ENCODE measurements around the gene MAP4K3.

The MAP4K3 gene

DNA sequence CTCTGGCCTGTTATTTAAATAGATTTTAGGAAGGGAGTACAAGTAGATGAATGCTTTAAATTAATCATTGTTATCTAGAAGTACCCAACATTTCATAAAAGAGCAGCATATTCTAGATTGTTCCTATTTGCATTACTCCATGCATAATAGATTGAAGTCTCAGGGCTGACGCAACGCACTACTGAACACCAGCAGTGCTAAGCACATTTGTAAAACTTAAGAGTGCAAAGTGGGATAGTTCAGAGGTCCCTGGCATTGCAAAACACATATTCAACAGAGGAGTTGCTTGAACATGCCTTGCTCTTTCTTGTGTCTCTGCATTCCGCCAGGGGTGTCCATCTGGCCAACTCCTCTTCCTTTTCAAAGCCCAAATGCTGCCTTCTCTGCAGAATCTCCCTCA is 215.6 kb downstream of the MAP4K3 start:
- TF ChIP-seq, protein P1, sequence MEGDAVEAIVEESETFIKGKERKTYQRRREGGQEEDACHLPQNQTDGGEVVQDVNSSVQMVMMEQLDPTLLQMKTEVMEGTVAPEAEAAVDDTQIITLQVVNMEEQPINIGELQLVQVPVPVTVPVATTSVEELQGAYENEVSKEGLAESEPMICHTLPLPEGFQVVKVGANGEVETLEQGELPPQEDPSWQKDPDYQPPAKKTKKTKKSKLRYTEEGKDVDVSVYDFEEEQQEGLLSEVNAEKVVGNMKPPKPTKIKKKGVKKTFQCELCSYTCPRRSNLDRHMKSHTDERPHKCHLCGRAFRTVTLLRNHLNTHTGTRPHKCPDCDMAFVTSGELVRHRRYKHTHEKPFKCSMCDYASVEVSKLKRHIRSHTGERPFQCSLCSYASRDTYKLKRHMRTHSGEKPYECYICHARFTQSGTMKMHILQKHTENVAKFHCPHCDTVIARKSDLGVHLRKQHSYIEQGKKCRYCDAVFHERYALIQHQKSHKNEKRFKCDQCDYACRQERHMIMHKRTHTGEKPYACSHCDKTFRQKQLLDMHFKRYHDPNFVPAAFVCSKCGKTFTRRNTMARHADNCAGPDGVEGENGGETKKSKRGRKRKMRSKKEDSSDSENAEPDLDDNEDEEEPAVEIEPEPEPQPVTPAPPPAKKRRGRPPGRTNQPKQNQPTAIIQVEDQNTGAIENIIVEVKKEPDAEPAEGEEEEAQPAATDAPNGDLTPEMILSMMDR (IDR thresholded peaks at IDR 0.05; ENCODE audit: low read depth, low read length, missing control alignments) = no peak
- DNase-seq (ENCODE audit: low read depth) = no peak
- no peak overlapping the region for H3K4me3 ChIP-seq (ENCODE audit: low read depth, low read length)

DNA sequence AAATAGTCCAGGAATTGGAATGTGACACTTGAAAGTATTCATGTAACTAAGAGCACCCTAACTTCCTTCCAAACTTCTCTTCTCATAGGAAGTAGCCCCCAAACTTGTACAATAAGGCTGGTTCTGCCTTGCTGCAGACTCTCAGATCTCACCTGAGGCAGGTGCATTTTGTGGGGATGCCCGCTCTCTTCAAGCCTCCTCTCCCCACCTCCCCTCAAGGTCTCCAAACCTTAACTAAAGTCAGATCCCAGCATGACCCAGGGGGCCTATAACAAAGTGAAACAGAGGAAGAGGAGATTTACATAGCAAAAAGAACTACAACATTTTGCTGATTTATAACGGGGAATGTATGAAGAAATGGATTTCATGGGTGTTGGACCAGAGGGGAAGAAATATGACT is 216.9 kb downstream of the MAP4K3 start:
- no peak overlapping the region for H3K4me3 ChIP-seq (ENCODE audit: low read depth, low read length)
- no peak for DNase-seq (ENCODE audit: low read depth)
- TF ChIP-seq, protein P1 (IDR thresholded peaks at IDR 0.05; ENCODE audit: low read depth, low read length, missing control alignments) = no peak

DNA sequence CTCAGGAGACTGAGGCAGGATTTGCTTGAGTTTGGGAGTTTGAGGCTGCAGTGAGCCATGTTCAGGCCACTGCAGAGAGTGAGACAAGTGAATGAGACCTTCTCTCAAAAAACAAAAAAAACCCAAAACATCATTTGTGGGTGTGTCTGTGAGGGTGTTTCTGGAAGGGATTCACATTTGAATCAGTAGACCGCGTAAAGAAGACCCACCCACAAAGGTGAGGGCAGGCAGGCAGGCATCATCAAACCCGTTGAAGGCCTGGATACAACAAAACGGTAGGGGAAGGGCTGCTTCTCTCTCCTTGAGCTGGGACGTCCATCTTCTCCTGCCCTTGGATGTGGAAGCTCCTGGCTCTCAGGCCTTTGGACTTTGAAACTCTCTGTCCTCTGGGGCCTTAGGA is 218.7 kb downstream of the MAP4K3 start:
- H3K4me3 ChIP-seq (ENCODE audit: low read depth, low read length) = no peak overlapping the region
- TF ChIP-seq, protein P1 (IDR thresholded peaks at IDR 0.05; ENCODE audit: low read depth, low read length, missing control alignments) = no peak
- no peak for DNase-seq (ENCODE audit: low read depth)

DNA sequence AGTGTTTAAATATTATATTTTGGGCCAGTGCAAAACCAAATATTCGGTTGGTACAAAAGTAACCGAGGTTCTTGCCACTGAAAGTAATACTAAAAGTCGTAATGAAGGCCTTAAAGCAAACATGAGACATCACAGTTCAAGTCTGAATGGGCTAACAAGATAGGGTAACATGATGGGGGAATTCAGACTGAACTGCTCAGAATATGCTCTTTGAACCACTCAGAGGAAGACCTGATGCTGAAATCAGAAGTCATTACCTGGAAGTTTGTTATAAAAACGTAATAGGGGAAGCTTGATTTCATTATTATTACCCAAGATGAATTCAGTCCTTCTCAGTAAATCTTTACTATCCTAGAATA is 219.9 kb downstream of the MAP4K3 start:
- no peak for DNase-seq (ENCODE audit: low read depth)
- TF ChIP-seq, protein P1 (IDR thresholded peaks at IDR 0.05; ENCODE audit: low read depth, low read length, missing control alignments) = no peak
- H3K4me3 ChIP-seq (ENCODE audit: low read depth, low read length) = no peak overlapping the region

DNA sequence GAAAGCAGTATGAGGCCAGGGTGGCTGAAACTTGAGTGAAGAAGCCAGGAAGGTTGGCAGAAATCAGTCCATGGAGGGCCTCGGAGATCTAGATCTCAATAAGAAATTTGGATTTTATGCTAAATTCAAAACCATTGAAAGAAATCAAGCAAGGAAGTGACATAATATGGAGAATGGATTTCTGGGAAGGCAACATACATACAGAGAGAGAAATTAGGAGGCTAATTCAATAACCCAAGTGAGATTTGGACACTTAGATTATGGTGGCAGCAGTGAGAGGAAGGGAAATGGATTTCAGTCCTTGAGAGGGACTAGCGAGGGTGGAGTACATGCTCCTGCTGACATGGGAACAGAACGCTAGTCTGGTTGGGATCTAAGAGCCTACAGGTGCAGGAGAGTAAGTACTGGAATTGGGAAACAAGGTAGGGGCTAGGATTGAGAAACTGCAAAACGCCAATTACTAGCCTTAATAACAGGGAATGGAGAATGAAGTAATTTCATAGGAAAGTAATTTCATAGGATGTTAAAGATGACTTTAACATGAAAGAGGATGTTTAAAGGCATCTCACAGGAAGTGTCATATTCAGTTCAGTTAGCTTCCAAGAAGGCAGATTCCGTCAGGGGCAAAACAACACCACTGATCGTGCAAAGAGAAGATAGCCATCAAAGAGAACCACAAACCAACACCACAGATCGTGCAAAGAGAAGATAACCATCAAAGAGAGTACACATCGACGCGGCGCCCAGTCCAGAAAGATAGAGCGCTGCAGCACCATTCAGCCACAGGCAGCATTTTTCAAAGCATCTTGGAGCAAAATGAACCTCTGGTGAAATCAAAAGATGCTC is 220.5 kb downstream of the MAP4K3 start:
- no peak for DNase-seq (ENCODE audit: low read depth)
- H3K4me3 ChIP-seq (ENCODE audit: low read depth, low read length) = no peak overlapping the region
- TF ChIP-seq, protein P1 (IDR thresholded peaks at IDR 0.05; ENCODE audit: low read depth, low read length, missing control alignments) = no peak

DNA sequence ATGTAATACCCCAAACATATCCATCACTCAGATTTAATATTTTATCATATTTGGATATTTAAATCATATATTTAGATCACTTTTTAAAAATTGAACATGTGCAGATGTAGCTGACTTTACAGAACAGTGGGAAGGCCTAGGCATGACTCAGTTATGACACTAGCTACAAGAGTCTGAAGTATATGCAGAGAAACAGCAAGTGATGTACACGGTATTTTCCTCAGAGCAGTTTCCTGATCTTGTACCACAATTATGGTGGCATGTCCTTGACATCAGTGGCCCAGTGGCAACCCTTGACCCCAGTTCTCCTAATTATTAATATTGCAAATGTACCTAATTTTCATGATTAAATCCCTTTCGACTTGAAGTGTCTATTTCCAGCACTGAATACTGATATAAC is 221.5 kb downstream of the MAP4K3 start:
- H3K4me3 ChIP-seq (ENCODE audit: low read depth, low read length) = no peak overlapping the region
- no peak for DNase-seq (ENCODE audit: low read depth)
- TF ChIP-seq, protein P1 (IDR thresholded peaks at IDR 0.05; ENCODE audit: low read depth, low read length, missing control alignments) = no peak

DNA sequence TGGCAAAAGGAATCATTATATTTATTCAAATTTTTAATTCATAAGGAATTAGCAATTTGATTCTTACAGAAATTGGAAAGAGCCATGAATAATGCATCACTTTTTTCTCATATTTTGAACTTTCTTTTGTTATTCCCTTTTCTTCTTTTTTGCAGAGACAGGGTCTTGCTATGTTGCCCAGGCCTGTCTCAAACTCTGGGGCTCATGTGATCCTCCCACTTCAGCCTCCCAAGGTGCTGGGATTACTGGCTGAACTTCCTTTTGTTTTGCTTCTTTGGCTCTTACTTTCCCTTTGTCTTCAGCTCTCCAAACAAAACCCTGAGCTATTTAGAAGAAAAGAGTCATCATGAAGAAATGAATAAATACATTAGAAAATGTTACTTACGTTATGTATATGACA is 224.1 kb downstream of the MAP4K3 start:
- no peak overlapping the region for H3K4me3 ChIP-seq (ENCODE audit: low read depth, low read length)
- TF ChIP-seq, protein P1 (IDR thresholded peaks at IDR 0.05; ENCODE audit: low read depth, low read length, missing control alignments) = no peak
- DNase-seq (ENCODE audit: low read depth) = no peak

Measured in GM12864 (cell line).